ENCODE measurements around the gene PSME1. TPM values are rescaled to one million over a fixed set of nuclear protein-coding genes. Genes with fewer than 3 reads are reported as not detected.
"Not testable (repeated sequence)": the region's sequence is repeated elsewhere in the genome, so short reads cannot be mapped to it uniquely, and the experiment has no call there.

The PSME1 gene
- total and polyA plus RNA-seq, 5 experiments from 2014 or later, result 202 to 767 (median 681) TPM

- DNase-seq, result no peak
- Mint-ChIP-seq H3K27me3 (no peaks in the 10 kb centered on the region), H3K9me3 (no peaks in the 10 kb centered on the region), H3K4me1 (peaks cover 24 to 38% (median 30%) of the 10 kb centered on the region in 4 donors), H3K36me3 (peaks cover 0 to 24% (median 2%) of the 10 kb centered on the region in 3 donors), H3K27ac (peak overlapping the region in 7 of 10 donors; percentile 15 to 72 (median 32)), H3K4me3 (peak overlapping the region in 7 of 10 donors; percentile 13 to 75 (median 57))
- POLR2A ChIA-PET, result interaction anchor here (0.6 to 6.1 kb wide), 6 partner anchors 12 to 51 kb away, joined by 3 to 50 read pairs (median 8); partner anchors contain the start of genes DCAF11 and NRL
- ATAC-seq, result no peak
Observed at GRCh38 chr14:24096545-24097181, 39.3 kb upstream of the PSME1 start.

GRCh38 chr14:24098229-24098926, 37.6 kb upstream of the PSME1 start:
- Mint-ChIP-seq H3K27ac (peak overlapping the region in 1 of 10 donors; percentile 11), H3K4me1 (peaks cover 22 to 31% (median 26%) of the 10 kb centered on the region in 4 donors), H3K36me3 (peaks cover 0 to 28% (median 12%) of the 10 kb centered on the region in 3 donors), H3K27me3 (no peaks in the 10 kb centered on the region), H3K4me3 (peak overlapping the region in 1 of 10 donors; percentile 4), H3K9me3 (no peaks in the 10 kb centered on the region)
- ATAC-seq, result no peak
- no peak for DNase-seq
- POLR2A ChIA-PET, result interaction anchor here (0.6 kb wide), 2 partner anchors 29 to 113 kb away, joined by 3 to 4 read pairs; no protein-coding TSS in a partner anchor

- no peak overlapping the region for H3K4me3 Mint-ChIP-seq
- ATAC-seq, result no peak
- peaks cover 0 to 28% (median 18%) of the 10 kb centered on the region in 3 donors for H3K36me3 Mint-ChIP-seq
- peaks cover 18 to 26% (median 24%) of the 10 kb centered on the region in 4 donors for H3K4me1 Mint-ChIP-seq
- DNase-seq, result no peak
- POLR2A ChIA-PET, result no interaction called here
- no peaks in the 10 kb centered on the region for H3K9me3 Mint-ChIP-seq
- H3K27ac Mint-ChIP-seq, result peak overlapping the region in 3 of 10 donors; percentile 21 to 87 (median 29)
- no peaks in the 10 kb centered on the region for H3K27me3 Mint-ChIP-seq
Observed at GRCh38 chr14:24098927-24099813, 36.8 kb upstream of the PSME1 start.

DNA sequence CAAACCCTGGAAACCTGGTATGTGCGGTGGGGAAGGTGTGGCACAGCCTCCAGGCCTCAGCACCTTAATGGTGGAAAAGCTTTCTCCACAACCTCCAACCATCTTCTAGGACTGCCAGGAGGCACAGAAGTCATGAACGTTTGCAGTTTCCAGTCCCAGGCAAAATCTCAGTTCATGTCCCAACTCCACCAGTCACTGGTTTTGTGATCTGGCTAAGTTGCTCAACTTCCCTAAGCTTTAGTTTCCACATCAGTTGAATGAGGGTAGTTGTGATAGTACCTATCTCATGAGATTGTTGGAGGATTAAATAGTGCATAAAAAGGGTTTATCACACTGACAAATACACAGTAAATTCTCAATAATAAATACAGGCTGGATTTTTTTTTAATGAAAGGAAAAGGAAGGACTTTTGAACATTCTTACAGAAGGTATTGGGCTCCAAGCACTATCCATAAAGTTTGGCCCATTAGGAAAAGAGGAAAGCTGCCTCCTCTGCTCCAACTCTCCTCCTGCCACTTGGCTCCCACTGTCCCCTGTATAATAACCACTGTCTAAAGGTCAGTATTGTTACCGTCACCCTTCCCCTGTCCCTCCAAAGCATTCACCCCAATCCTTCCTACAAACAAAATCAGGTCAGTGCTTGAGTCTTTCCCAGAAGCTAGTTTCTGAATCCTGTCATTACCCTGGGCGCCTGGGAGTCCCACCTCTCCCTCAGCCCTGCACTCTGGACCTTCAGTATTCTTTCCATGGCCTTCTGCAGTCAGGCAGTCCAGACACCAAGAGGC, 35.6 kb upstream of the PSME1 start:
- no peaks in the 10 kb centered on the region for H3K27me3 Mint-ChIP-seq
- no peak overlapping the region for H3K4me3 Mint-ChIP-seq
- POLR2A ChIA-PET, result interaction anchor here (0.6 to 2.6 kb wide), 3 partner anchors 8 to 241 kb away, joined by 3 to 10 read pairs (median 3); no protein-coding TSS in a partner anchor
- H3K36me3 Mint-ChIP-seq, result peaks cover 4 to 31% (median 26%) of the 10 kb centered on the region in 3 donors
- DNase-seq (no peak), ATAC-seq (no peak)
- peaks cover 10 to 19% (median 15%) of the 10 kb centered on the region in 4 donors for H3K4me1 Mint-ChIP-seq
- H3K27ac Mint-ChIP-seq, result no peak overlapping the region
- H3K9me3 Mint-ChIP-seq, result no peaks in the 10 kb centered on the region

DNA sequence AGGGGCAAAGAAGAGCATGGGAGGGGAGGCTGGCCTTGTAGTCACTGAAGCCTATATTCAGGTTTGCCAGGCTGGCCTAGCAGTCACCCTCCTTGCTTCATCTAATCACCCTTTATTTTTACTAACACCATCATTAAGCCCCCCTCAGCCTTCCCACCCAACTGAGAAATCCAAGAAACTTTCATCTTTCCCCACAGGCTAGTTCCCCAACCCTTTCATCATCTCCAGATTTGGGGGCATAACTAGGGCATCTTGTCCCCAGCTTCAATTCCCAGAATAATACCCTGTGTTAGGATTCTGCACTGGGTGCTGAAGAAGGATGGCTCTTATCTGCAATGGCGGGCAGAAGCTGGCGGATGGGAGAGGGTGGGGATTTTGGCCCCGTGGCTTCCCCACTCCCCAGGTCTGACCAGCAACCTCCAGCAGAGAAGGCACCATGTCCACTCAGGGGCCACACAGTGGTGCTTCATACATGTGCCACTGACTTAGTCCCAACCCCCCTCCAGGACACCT, 35.0 kb upstream of the PSME1 start:
- H3K27ac Mint-ChIP-seq, result no peak overlapping the region
- no peaks in the 10 kb centered on the region for H3K27me3 Mint-ChIP-seq
- H3K9me3 Mint-ChIP-seq, result no peaks in the 10 kb centered on the region
- peaks cover 4 to 31% (median 26%) of the 10 kb centered on the region in 3 donors for H3K36me3 Mint-ChIP-seq
- H3K4me1 Mint-ChIP-seq, result peaks cover 5 to 14% (median 10%) of the 10 kb centered on the region in 4 donors
- no peak for ATAC-seq
- DNase-seq, result no peak
- no peak overlapping the region for H3K4me3 Mint-ChIP-seq
- POLR2A ChIA-PET, result interaction anchor here (0.7 to 2.6 kb wide), 2 partner anchors 8 to 21 kb away, joined by 3 to 10 read pairs; no protein-coding TSS in a partner anchor

DNA sequence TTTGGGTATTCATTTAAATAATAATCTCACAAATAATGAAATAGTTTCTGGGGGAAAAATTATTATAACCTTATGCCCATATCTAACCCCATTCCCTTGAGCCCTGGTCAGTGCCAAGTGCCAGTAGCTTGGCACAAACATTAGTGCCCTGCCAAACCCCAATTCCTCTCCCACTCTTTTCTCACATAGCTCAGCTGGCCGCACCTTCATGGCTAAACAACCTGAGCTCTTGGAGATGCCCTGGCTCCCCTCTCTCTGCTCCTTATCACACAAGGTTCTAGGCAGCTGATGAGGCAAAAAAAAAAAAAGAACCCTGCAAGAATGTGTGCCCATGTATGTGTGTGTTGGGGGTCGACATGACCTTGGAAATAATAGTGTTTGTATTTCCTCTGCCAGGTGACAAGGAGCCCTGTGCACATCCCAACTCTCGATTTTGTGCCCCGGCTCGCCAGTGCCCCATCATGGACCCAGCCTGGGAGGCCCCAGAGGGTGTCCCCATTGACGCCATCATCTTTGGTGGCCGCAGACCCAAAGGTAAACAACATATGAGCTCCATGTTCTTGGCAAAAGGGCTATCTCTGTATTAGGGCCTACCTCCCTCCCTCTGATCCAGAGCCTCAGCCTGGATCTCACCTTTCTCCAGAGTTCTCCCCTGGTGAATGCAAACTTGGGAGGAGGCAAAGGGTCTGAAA, 33.5 kb upstream of the PSME1 start:
- H3K4me1 Mint-ChIP-seq, result peaks cover 0 to 8% (median 3%) of the 10 kb centered on the region in 4 donors
- peaks cover 4 to 29% (median 26%) of the 10 kb centered on the region in 3 donors for H3K36me3 Mint-ChIP-seq
- no peaks in the 10 kb centered on the region for H3K9me3 Mint-ChIP-seq
- DNase-seq (no peak), ATAC-seq (no peak)
- H3K27ac Mint-ChIP-seq, result peak overlapping the region in 1 of 10 donors; percentile 17
- H3K27me3 Mint-ChIP-seq, result no peaks in the 10 kb centered on the region
- H3K4me3 Mint-ChIP-seq, result no peak overlapping the region
- POLR2A ChIA-PET, result interaction anchor here (0.8 to 2.6 kb wide), 2 partner anchors 22 to 36 kb away, joined by 3 to 10 read pairs; no protein-coding TSS in a partner anchor

DNA sequence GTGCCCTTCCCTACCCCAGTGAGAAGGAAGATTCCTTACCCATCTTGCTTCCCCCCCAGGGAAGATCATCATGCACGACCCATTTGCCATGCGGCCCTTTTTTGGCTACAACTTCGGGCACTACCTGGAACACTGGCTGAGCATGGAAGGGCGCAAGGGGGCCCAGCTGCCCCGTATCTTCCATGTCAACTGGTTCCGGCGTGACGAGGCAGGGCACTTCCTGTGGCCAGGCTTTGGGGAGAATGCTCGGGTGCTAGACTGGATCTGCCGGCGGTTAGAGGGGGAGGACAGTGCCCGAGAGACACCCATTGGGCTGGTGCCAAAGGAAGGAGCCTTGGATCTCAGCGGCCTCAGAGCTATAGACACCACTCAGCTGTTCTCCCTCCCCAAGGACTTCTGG, 32.5 kb upstream of the PSME1 start:
- no peak for DNase-seq
- no peak overlapping the region for H3K4me3 Mint-ChIP-seq
- H3K27ac Mint-ChIP-seq, result peak overlapping the region in 3 of 10 donors; percentile 11 to 37 (median 34)
- peaks cover 4 to 26% (median 24%) of the 10 kb centered on the region in 3 donors for H3K36me3 Mint-ChIP-seq
- H3K4me1 Mint-ChIP-seq, result peaks cover 2 to 15% (median 4%) of the 10 kb centered on the region in 4 donors
- H3K27me3 Mint-ChIP-seq, result no peaks in the 10 kb centered on the region
- H3K9me3 Mint-ChIP-seq, result no peaks in the 10 kb centered on the region
- POLR2A ChIA-PET, result interaction anchor here (0.8 kb wide), 1 partner anchor 1028 kb away, joined by 5 read pairs; no protein-coding TSS in a partner anchor
- ATAC-seq, result no peak

GRCh38 chr14:24105609-24106239, 30.3 kb upstream of the PSME1 start:
- H3K36me3 Mint-ChIP-seq, result peaks cover 4 to 23% (median 10%) of the 10 kb centered on the region in 3 donors
- not testable (repeated sequence) for ATAC-seq, DNase-seq, H3K4me3 Mint-ChIP-seq, H3K9me3 Mint-ChIP-seq, H3K27me3 Mint-ChIP-seq
- peak overlapping the region in 5 of 10 donors; percentile 2 to 51 (median 36) for H3K27ac Mint-ChIP-seq
- peaks cover 7 to 20% (median 11%) of the 10 kb centered on the region in 4 donors for H3K4me1 Mint-ChIP-seq
- POLR2A ChIA-PET, result interaction anchor here (1.5 to 1.9 kb wide), 3 partner anchors 8 to 24 kb away, joined by 5 to 6 read pairs (median 6); no protein-coding TSS in a partner anchor

GRCh38 chr14:24106672-24107271, 29.2 kb upstream of the PSME1 start:
- H3K36me3 Mint-ChIP-seq, result peaks cover 4 to 23% (median 6%) of the 10 kb centered on the region in 3 donors
- peaks cover 7 to 20% (median 11%) of the 10 kb centered on the region in 4 donors for H3K4me1 Mint-ChIP-seq
- POLR2A ChIA-PET, result interaction anchor here (0.5 to 1.5 kb wide), 7 partner anchors 12 to 564 kb away, joined by 3 to 8 read pairs (median 4); partner anchors contain the start of genes IRF9 and PCK2
- H3K27me3 Mint-ChIP-seq, result no peaks in the 10 kb centered on the region
- ATAC-seq, result no peak
- no peaks in the 10 kb centered on the region for H3K9me3 Mint-ChIP-seq
- DNase-seq, result no peak
- peak overlapping the region in 1 of 10 donors; percentile 2 for H3K27ac Mint-ChIP-seq
- H3K4me3 Mint-ChIP-seq, result no peak overlapping the region

- Mint-ChIP-seq H3K27me3 (no peaks in the 10 kb centered on the region), H3K36me3 (peaks cover 3 to 14% (median 4%) of the 10 kb centered on the region in 3 donors), H3K4me3 (peak overlapping the region in 8 of 10 donors; percentile 2 to 57 (median 32)), H3K27ac (peak overlapping the region; percentile 83 to 98 (median 94)), H3K4me1 (peaks cover 5 to 24% (median 11%) of the 10 kb centered on the region in 4 donors), H3K9me3 (no peaks in the 10 kb centered on the region)
- DNase-seq (no peak), ATAC-seq (peak; percentile 31 to 32)
- POLR2A ChIA-PET, result interaction anchor here (0.6 to 3.4 kb wide), 15 partner anchors 8 to 136 kb away, joined by 3 to 24 read pairs (median 4); partner anchors contain the start of genes CARMIL3, CHMP4A, EMC9 and IRF9
Observed at GRCh38 chr14:24108336-24108874, 27.6 kb upstream of the PSME1 start.

All from naive thymus-derived CD8-positive, alpha-beta T cell (primary cell).